Endothelial cell of umbilical vein (primary cell): ENCODE data around the gene UBE2L3. TPM values are rescaled to one million over a fixed set of nuclear protein-coding genes. Genes with fewer than 3 reads are reported as not detected.

Experiments used
- BruUV-seq: library from RNA; stranded (reverse); fragments of 400-500 nt; replicated peaks from 2 replicates; lab custom pipeline; 2021; lab: Mats Ljungman, UMichigan
- CTCF ChIA-PET: fragments of 300-600, 350-600 bp; sonication (Branson Sonifier 250); formaldehyde crosslinking; loops from one replicate; lab custom pipeline; 2021; ENCODE audit warnings: antibody characterized with exemption, inconsistent platforms; lab: Charles Lee
- POLR2A ChIA-PET: fragments of 300-600, 350-600 bp; sonication (Branson Sonifier 250); formaldehyde crosslinking; loops from one replicate; lab custom pipeline; 2021; ENCODE audit warnings: antibody characterized with exemption, inconsistent platforms; lab: Charles Lee
- DNase-seq: peaks from one replicate; pipeline ENCODE4 v3.0.0-alpha.2; 2011; ENCODE audit warnings: low read depth, low spot score
- FAIRE-seq: peaks from 2 replicates; lab custom pipeline; 2011; peaks lifted over from hg19 to GRCh38; lab: Jason Lieb, UNC
- H2AFZ ChIP-seq: 2 replicates; pipeline ENCODE4 v1.6.0; 2012; ENCODE audit warnings: low read depth, low read length, control low read depth, inconsistent platforms
- H3K27ac ChIP-seq: 2 replicates; pipeline ENCODE4 v1.5.1; 2011; ENCODE audit warnings: low read depth, mild to moderate bottlenecking, control low read depth, low read length, moderate library complexity; ENCODE audit not compliant: insufficient read depth
- H3K27me3 ChIP-seq, 2 experiments: 2 replicates each; pipeline versions ENCODE4 v1.6.0 to v1.6.1; 2011; ENCODE audit warnings: low read length in 2 of 2, mixed read lengths in 1 of 2; ENCODE audit not compliant: control insufficient read depth in 2 of 2, insufficient read depth in 2 of 2
- H3K36me3 ChIP-seq, 2 experiments: 2 replicates in 1 of 2; 3 replicates in 1 of 2; pipeline ENCODE4 v1.5.1; 2011; ENCODE audit warnings: low read length in 2 of 2, mild to moderate bottlenecking in 1 of 2, moderate library complexity in 1 of 2; ENCODE audit not compliant: control insufficient read depth in 2 of 2, insufficient read depth in 2 of 2; ENCODE audit errors: extremely low read depth in 1 of 2
- H3K4me1 ChIP-seq: 3 replicates; pipeline ENCODE4 v1.5.1; 2011; ENCODE audit warnings: mild to moderate bottlenecking, low read length; ENCODE audit not compliant: control insufficient read depth, insufficient read depth; ENCODE audit errors: extremely low read depth
- H3K4me2 ChIP-seq: 2 replicates; pipeline ENCODE4 v1.6.1; 2011; ENCODE audit warnings: low read length, control low read depth, mixed read lengths; ENCODE audit not compliant: insufficient read depth
- H3K4me3 ChIP-seq, 3 experiments: fragments of 200-600 bp in 1 of 3; sonication (generic), shearing (Covaris generic) in 1 of 3; replicated peaks in 1 of 3; 2 replicates each; pipeline ENCODE4 v1.5.1; 2011 to 2016; ENCODE audit warnings: control low read depth in 3 of 3, low read length in 3 of 3, mild to moderate bottlenecking in 2 of 3, inconsistent platforms in 1 of 3, low read depth in 1 of 3, moderate library complexity in 1 of 3; ENCODE audit not compliant: insufficient read depth in 1 of 3
- H3K79me2 ChIP-seq: 2 replicates; pipeline ENCODE4 v1.6.0; 2012; ENCODE audit warnings: low read length, inconsistent platforms; ENCODE audit not compliant: control insufficient read depth, insufficient read depth
- H3K9ac ChIP-seq: replicated peaks from 2 replicates; pipeline ENCODE3; 2011; ENCODE audit warnings: low read length, control low read depth; ENCODE audit not compliant: insufficient read depth; ENCODE audit errors: extremely low read depth
- H3K9me1 ChIP-seq: replicated peaks from 3 replicates; pipeline ENCODE4 v1.6.0; 2011; ENCODE audit warnings: mild to moderate bottlenecking, low read length; ENCODE audit not compliant: control insufficient read depth, insufficient read depth; ENCODE audit errors: extremely low read depth
- H3K9me3 ChIP-seq: replicated peaks from 2 replicates; pipeline ENCODE4 v1.5.1; 2012; ENCODE audit warnings: low read length, inconsistent platforms; ENCODE audit not compliant: control insufficient read depth, insufficient read depth
- H4K20me1 ChIP-seq: replicated peaks from 2 replicates; pipeline ENCODE3; 2011; ENCODE audit warnings: mild to moderate bottlenecking, low read length; ENCODE audit not compliant: control insufficient read depth, insufficient read depth; ENCODE audit errors: extremely low read depth
- CTCF ChIP-seq, 2 donors: IDR thresholded peaks; 1 replicate in 1 of 2; 2 replicates in 1 of 2; pipeline ENCODE4 v1.5.1; 2011; ENCODE audit warnings: low read length in 2 of 2, mild to moderate bottlenecking in 2 of 2, moderate library complexity in 2 of 2, control low read depth in 1 of 2, inconsistent platforms in 1 of 2, low read depth in 1 of 2; ENCODE audit not compliant: insufficient read depth in 1 of 2; ENCODE audit errors: extremely low read depth in 1 of 2
- EZH2 ChIP-seq: IDR thresholded peaks from 2 replicates; pipeline ENCODE4 v1.6.1; 2012; ENCODE audit warnings: borderline replicate concordance, low read depth, mild to moderate bottlenecking, moderate library complexity, low read length, inconsistent platforms; ENCODE audit not compliant: severe bottlenecking
- FOS ChIP-seq: IDR thresholded peaks from 2 replicates; pipeline ENCODE4 v1.6.1; 2011; ENCODE audit warnings: mild to moderate bottlenecking, low read length, moderate library complexity, borderline replicate concordance; ENCODE audit not compliant: insufficient read depth
- GATA2 ChIP-seq: IDR thresholded peaks from 2 replicates; pipeline ENCODE4 v1.7.0; 2011; ENCODE audit warnings: low read depth, mild to moderate bottlenecking, moderate library complexity, mixed read lengths, low read length; ENCODE audit not compliant: insufficient read length, insufficient read depth
- JUN ChIP-seq: IDR thresholded peaks from 2 replicates; pipeline ENCODE4 v1.6.1; 2011; ENCODE audit warnings: borderline replicate concordance, low read depth; ENCODE audit not compliant: insufficient read length, insufficient read depth
- MAX ChIP-seq: IDR thresholded peaks from 2 replicates; pipeline ENCODE4 v1.6.1; 2011; ENCODE audit not compliant: insufficient read depth, insufficient read length
- MYC ChIP-seq: IDR thresholded peaks from one replicate; pipeline ENCODE4 v1.6.1; 2011; ENCODE audit warnings: mild to moderate bottlenecking, low read depth, low read length
- POLR2A ChIP-seq: IDR thresholded peaks from 2 replicates; pipeline ENCODE4 v1.6.1; 2012; ENCODE audit warnings: low read depth, mild to moderate bottlenecking, control low read depth, low read length
- POLR2AphosphoS5 ChIP-seq: IDR thresholded peaks from 2 replicates; pipeline ENCODE4 v1.6.1; 2012; ENCODE audit warnings: low read depth, mild to moderate bottlenecking, control low read depth, low read length, moderate library complexity; ENCODE audit not compliant: insufficient read depth
- dilution Hi-C: fragments of 300-500 bp; cut with MboI; formaldehyde crosslinking; loops from one replicate; pipeline ENCODE4 v1.15.0; 2019; ENCODE audit warnings: low sequenced_read_pairs; ENCODE audit not compliant: extremely low pct_ligation_motif_present
- intact Hi-C: fragments of 100-400 bp; cut with micrococcal nuclease; formaldehyde crosslinking; loops from one replicate; pipeline ENCODE4 v1.10.0; 2022
- polyA plus RNA-seq, 4 experiments: library from polyadenylated mRNA; depleted of rRNA in 3 of 4; stranded (reverse) in 3 of 4; unstranded in 1 of 4; fragments of >200 nt; gene quantifications; 2 replicates each; pipeline versions ENCODE4 v1.2.1 to v1.2.3, GENCODE V29; 2011 to 2012; ENCODE audit warnings: missing spikeins in 1 of 4
- total RNA-seq: library from RNA; stranded (reverse); gene quantifications from 2 replicates; pipeline ENCODE4 v1.2.3, GENCODE V29; 2021

UBE2L3 gene
- total and polyA plus RNA-seq, 2 donors (not counting 3 experiments of a cell fraction or from before 2014, with no cell fraction given), result 66.0 to 83.5 TPM

- Histone ChIP-seq H4K20me1 (peaks cover 17% of the 10 kb centered on the region), H3K27me3 (peaks cover 0 to 1% of the 10 kb centered on the region in 2 experiments), H3K9me3 (no peaks in the 10 kb centered on the region), H3K79me2 (peaks cover 70% of the 10 kb centered on the region), H3K9me1 (no peaks in the 10 kb centered on the region), H2AFZ (no peak overlapping the region), H3K4me3 (peak overlapping the region in 1 of 3 experiments; percentile 78), H3K9ac (no peak overlapping the region), H3K27ac (no peak overlapping the region), H3K4me1 (peaks cover 22% of the 10 kb centered on the region), H3K4me2 (peak overlapping the region; percentile 92), H3K36me3 (peaks cover 0 to 3% of the 10 kb centered on the region in 2 experiments)
- no peak for FAIRE-seq
- intact Hi-C loops, result no loop called here
- dilution Hi-C loops, result no loop called here
- BruUV-seq, result TSS peak; percentile 15
- DNase-seq, result no peak
- no peak for TF ChIP-seq POLR2AphosphoS5
- no peak for TF ChIP-seq EZH2
- no peak for TF ChIP-seq FOS
- no peak for TF ChIP-seq JUN
- no peak for TF ChIP-seq MAX
- TF ChIP-seq POLR2A, result no peak
- no peak for TF ChIP-seq MYC
- TF ChIP-seq CTCF (IDR thresholded peaks at IDR 0.05; ENCODE audit: extremely low read depth in 1 of 2, insufficient read depth in 1 of 2, low read depth in 1 of 2, low read length in 2 of 2), result no peak
- no peak for TF ChIP-seq GATA2
- ChIA-PET POLR2A (interaction anchor here (0.7 kb wide), 1 partner anchor 1519 kb away, joined by 5 read pairs; no protein-coding TSS in a partner anchor), CTCF (interaction anchor here (0.7 to 1.8 kb wide), 4 partner anchors 33 to 77 kb away, joined by 4 to 8 read pairs (median 5); no protein-coding TSS in a partner anchor)
These were observed 2.1 kb downstream of the UBE2L3 start for GRCh38 chr22:21569459-21570170.
